Measurements from ENCODE around the gene TBX15.

Gene TBX15

GRCh38 chr1:118947790-118948189 lies 40.4 kb downstream of the TBX15 start:
- TF ChIP-seq TAF1 (IDR thresholded peaks at IDR 0.05; ENCODE audit: borderline replicate concordance, insufficient read depth, low read length) (no peak), POLR2AphosphoS5 (IDR thresholded peaks at IDR 0.05; ENCODE audit: low read depth, low read length) (no peak), REST (IDR thresholded peaks at IDR 0.05; ENCODE audit: insufficient read depth in 1 of 2, low read depth in 2 of 2, low read length in 2 of 2) (no peak), SIN3A (IDR thresholded peaks at IDR 0.05; ENCODE audit: borderline replicate concordance, insufficient read depth, low read length) (no peak), FOXP2 (optimal IDR thresholded peaks at IDR 0.05; ENCODE audit: borderline replicate concordance, extremely low read depth, extremely low read length, insufficient read depth) (no peak)

GRCh38 chr1:118947003-118947765 lies 41.0 kb downstream of the TBX15 start:
- no peak for TF ChIP-seq TAF1 (IDR thresholded peaks at IDR 0.05; ENCODE audit: borderline replicate concordance, insufficient read depth, low read length)
- no peak for TF ChIP-seq POLR2AphosphoS5 (IDR thresholded peaks at IDR 0.05; ENCODE audit: low read depth, low read length)
- TF ChIP-seq FOXP2 (optimal IDR thresholded peaks at IDR 0.05; ENCODE audit: borderline replicate concordance, extremely low read depth, extremely low read length, insufficient read depth) = no peak
- TF ChIP-seq SIN3A (IDR thresholded peaks at IDR 0.05; ENCODE audit: borderline replicate concordance, insufficient read depth, low read length) = no peak
- no peak for TF ChIP-seq REST (IDR thresholded peaks at IDR 0.05; ENCODE audit: insufficient read depth in 1 of 2, low read depth in 2 of 2, low read length in 2 of 2)

GRCh38 chr1:118945489-118945888 lies 42.7 kb downstream of the TBX15 start:
- TF ChIP-seq SIN3A (IDR thresholded peaks at IDR 0.05; ENCODE audit: borderline replicate concordance, insufficient read depth, low read length) (no peak), TAF1 (IDR thresholded peaks at IDR 0.05; ENCODE audit: borderline replicate concordance, insufficient read depth, low read length) (no peak), REST (IDR thresholded peaks at IDR 0.05; ENCODE audit: insufficient read depth in 1 of 2, low read depth in 2 of 2, low read length in 2 of 2) (no peak), FOXP2 (optimal IDR thresholded peaks at IDR 0.05; ENCODE audit: borderline replicate concordance, extremely low read depth, extremely low read length, insufficient read depth) (no peak), POLR2AphosphoS5 (IDR thresholded peaks at IDR 0.05; ENCODE audit: low read depth, low read length) (no peak)

GRCh38 chr1:118944546-118944945 lies 43.6 kb downstream of the TBX15 start:
- TF ChIP-seq TAF1 (IDR thresholded peaks at IDR 0.05; ENCODE audit: borderline replicate concordance, insufficient read depth, low read length) (no peak), REST (IDR thresholded peaks at IDR 0.05; ENCODE audit: insufficient read depth in 1 of 2, low read depth in 2 of 2, low read length in 2 of 2) (no peak), POLR2AphosphoS5 (IDR thresholded peaks at IDR 0.05; ENCODE audit: low read depth, low read length) (no peak), SIN3A (IDR thresholded peaks at IDR 0.05; ENCODE audit: borderline replicate concordance, insufficient read depth, low read length) (no peak), FOXP2 (optimal IDR thresholded peaks at IDR 0.05; ENCODE audit: borderline replicate concordance, extremely low read depth, extremely low read length, insufficient read depth) (no peak)

Measured in PFSK-1 (cell line).